Measurements from ENCODE around the gene NUBPL. TPM values are rescaled to one million over a fixed set of nuclear protein-coding genes. Genes with fewer than 3 reads are reported as not detected.
"Not testable (repeated sequence)": the region's sequence is repeated elsewhere in the genome, so short reads cannot be mapped to it uniquely, and the experiment has no call there.

NUBPL gene
- total RNA-seq, 1 donor from 2014 or later: 9.8 TPM

GRCh38 chr14:31802838-31803237, 241.6 kb downstream of the NUBPL start:
- peaks cover 2% of the 10 kb centered on the region for H3K36me3 ChIP-seq (ENCODE audit: control insufficient read depth, insufficient read depth, low read length)
- TF ChIP-seq CTCF (IDR thresholded peaks at IDR 0.05; ENCODE audit: insufficient read depth, low read length, poor library complexity, severe bottlenecking): no peak
- no peak for DNase-seq (ENCODE audit: low read depth)
- no peaks in the 10 kb centered on the region for H3K27me3 ChIP-seq (ENCODE audit: control insufficient read depth, insufficient read depth, low read length)
- no peak overlapping the region for H3K4me3 ChIP-seq (ENCODE audit: low read depth, low read length)

GRCh38 chr14:31806249-31806648, 245.0 kb downstream of the NUBPL start:
- no peak for TF ChIP-seq CTCF (IDR thresholded peaks at IDR 0.05; ENCODE audit: insufficient read depth, low read length, poor library complexity, severe bottlenecking)
- Histone ChIP-seq H3K27me3 (ENCODE audit: control insufficient read depth, insufficient read depth, low read length) (no peaks in the 10 kb centered on the region), H3K36me3 (ENCODE audit: control insufficient read depth, insufficient read depth, low read length) (no peaks in the 10 kb centered on the region), H3K4me3 (ENCODE audit: low read depth, low read length) (no peak overlapping the region)
- no peak for DNase-seq (ENCODE audit: low read depth)

GRCh38 chr14:31811693-31812628, 250.8 kb downstream of the NUBPL start:
- not testable (repeated sequence) for H3K27me3 ChIP-seq (ENCODE audit: control insufficient read depth, insufficient read depth, low read length)

GRCh38 chr14:31813724-31814490, 252.7 kb downstream of the NUBPL start:
- not testable (repeated sequence) for H3K4me3 ChIP-seq (ENCODE audit: low read depth, low read length); DNase-seq (ENCODE audit: low read depth); H3K36me3 ChIP-seq (ENCODE audit: control insufficient read depth, insufficient read depth, low read length); H3K27me3 ChIP-seq (ENCODE audit: control insufficient read depth, insufficient read depth, low read length)

More at GRCh38 chr14:31811693-31812628, 250.8 kb downstream of the NUBPL start:
- H3K4me3 ChIP-seq (ENCODE audit: low read depth, low read length); H3K36me3 ChIP-seq (ENCODE audit: control insufficient read depth, insufficient read depth, low read length); DNase-seq (ENCODE audit: low read depth): not testable (repeated sequence)

GRCh38 chr14:31819281-31819680, 258.1 kb downstream of the NUBPL start:
- no peak for DNase-seq (ENCODE audit: low read depth)
- no peak overlapping the region for H3K4me3 ChIP-seq (ENCODE audit: low read depth, low read length)
- no peaks in the 10 kb centered on the region for H3K36me3 ChIP-seq (ENCODE audit: control insufficient read depth, insufficient read depth, low read length)
- no peak for TF ChIP-seq CTCF (IDR thresholded peaks at IDR 0.05; ENCODE audit: insufficient read depth, low read length, poor library complexity, severe bottlenecking)
- no peaks in the 10 kb centered on the region for H3K27me3 ChIP-seq (ENCODE audit: control insufficient read depth, insufficient read depth, low read length)

- no peak for TF ChIP-seq CTCF (IDR thresholded peaks at IDR 0.05; ENCODE audit: insufficient read depth, low read length, poor library complexity, severe bottlenecking)
- Histone ChIP-seq H3K27me3 (ENCODE audit: control insufficient read depth, insufficient read depth, low read length) (no peaks in the 10 kb centered on the region), H3K4me3 (ENCODE audit: low read depth, low read length) (no peak overlapping the region), H3K36me3 (ENCODE audit: control insufficient read depth, insufficient read depth, low read length) (no peaks in the 10 kb centered on the region)
- DNase-seq (ENCODE audit: low read depth): no peak
Measured at GRCh38 chr14:31825459-31825858, 264.3 kb downstream of the NUBPL start.

Measured in kidney epithelial cell (primary cell).